Skeletal muscle cell (primary cell): ENCODE measurements around the gene SLC46A3.
A peak's percentile ranks its signal among the peaks of the same experiment; 100 is the strongest.
"Not testable (repeated sequence)": the region's sequence is repeated elsewhere in the genome, so short reads cannot be mapped to it uniquely, and the experiment has no call there.

Experiments
- DNase-seq: peaks from one replicate; pipeline ENCODE4 v3.0.0-alpha.2; 2010; ENCODE audit warnings: low read depth
- H3K4me3 ChIP-seq: 2 replicates; pipeline ENCODE4 v1.5.1; 2011; ENCODE audit warnings: low read depth, mild to moderate bottlenecking, control low read depth, low read length, moderate library complexity

SLC46A3 gene

DNA sequence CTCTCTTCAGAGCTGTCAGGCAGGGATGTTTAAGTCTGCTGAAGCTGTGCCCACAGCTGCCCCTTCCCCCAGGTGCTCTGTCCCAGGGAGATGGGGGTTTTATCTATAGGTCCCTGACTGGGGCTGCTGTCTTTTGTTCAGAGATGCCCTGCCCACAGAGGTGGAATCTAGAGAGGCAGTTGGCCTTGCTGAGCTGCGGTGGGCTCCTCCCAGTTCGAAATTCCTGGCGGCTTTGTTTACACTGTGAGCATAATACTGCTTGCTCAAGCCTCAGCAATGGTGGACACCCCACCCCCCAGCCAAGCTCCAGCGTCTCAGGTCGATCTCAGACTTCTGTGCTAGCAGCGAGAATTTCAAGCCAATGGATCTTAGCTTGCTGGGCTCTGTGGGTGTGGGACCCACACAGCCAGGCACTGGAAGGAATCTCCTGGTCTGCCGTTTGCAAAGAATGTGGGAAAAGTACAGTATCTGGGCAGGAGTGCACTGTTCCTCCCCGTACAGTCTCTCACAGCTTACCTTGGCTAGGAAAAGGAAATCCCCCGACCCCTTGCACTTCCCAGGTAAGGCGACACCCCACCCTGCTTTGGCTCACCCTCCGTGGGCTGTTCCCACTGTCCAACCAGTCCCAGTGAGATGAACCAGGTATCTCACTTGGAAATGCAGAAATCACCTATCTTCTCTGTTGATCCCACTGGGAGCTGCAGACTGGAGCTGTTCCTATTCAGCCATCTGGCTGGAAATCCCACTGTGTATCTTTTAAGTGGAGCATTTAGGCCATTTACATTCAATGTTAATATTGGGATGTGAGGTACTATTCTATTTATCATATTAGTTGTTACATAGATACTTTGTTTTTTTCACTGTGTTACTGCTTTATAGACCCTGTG, 24.9 kb downstream of the SLC46A3 start:
- H3K4me3 ChIP-seq, DNase-seq: not testable (repeated sequence)

DNA sequence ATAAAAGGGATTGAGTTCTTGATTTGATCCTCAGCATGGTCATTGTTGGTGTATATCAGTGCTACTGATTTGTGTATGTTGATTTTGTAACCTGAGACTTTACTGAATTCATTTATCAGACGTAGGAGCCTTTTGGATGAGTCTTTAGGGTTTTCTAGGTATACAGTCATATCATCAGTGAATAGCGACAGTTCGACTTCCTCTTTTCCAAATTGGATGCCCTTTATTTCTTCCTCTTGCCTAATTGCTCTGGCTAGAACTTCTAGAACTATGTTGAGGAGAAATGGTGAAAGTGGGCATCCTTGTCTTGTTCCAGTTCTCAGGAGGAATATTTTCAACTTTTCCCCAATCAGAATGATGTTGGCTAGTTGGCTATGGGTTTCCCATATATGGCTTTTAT, 32.9 kb downstream of the SLC46A3 start:
- DNase-seq, result no peak
- H3K4me3 ChIP-seq, result no peak overlapping the region

DNA sequence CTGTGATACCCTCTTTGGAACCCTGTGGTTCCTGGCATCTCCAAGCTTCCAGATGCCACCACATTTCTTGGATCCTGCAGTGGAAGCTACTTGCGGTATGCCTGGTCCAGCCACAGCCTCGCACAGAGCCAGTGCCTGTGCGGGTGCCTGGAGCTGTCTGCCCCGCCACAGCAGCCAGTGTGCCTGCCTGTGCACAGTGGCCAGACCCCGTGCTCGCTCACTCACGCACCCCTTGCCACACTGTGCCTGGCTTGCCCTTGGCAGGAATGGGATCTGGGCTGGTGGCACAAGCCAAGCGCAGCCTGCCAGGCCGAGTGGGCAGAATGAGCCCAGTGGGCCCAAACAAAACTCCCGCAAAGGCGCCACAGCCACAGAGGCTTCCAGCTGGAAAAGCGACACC, 33.7 kb downstream of the SLC46A3 start:
- no peak for DNase-seq
- H3K4me3 ChIP-seq, result no peak overlapping the region

DNA sequence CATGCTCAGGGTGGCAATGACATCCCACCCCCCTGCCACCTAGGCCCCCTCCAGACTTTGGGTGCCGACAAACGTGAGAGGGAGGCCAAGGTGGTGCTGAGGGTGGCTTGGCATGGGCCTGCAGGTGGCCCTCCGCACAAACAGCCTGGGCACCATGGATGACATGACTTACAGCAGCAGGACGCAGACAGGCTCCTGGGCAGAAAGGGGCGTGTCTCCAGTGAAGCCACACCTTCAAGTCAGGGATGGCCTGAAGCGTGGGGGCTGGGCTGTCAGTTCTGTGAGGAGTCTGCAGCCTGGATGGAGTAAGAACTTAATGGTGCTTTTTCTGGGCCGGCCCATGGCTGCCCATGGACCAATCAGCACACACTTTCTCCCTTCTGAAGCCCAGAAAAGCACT, 34.5 kb downstream of the SLC46A3 start:
- H3K4me3 ChIP-seq, result no peak overlapping the region
- DNase-seq, result no peak

DNA sequence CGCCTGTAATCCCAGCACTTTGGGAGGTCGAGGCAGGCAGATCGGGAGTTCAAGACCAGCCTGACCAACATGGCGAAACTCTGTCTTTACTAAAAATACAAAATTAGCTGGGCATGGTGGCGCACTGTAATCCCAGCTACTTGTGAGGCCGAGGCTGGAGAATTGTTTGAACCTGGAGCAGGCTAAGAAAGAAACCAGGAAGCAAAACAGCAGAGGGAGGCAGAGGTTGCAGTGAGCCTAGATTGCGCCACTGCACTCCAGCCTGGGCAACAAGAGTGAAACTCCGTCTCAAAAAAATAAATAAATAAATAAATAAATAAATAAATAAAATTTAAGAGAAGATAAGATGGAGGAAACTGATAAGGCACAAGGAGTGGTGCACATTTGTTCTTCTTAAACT, 35.6 kb downstream of the SLC46A3 start:
- H3K4me3 ChIP-seq, DNase-seq: not testable (repeated sequence)

DNA sequence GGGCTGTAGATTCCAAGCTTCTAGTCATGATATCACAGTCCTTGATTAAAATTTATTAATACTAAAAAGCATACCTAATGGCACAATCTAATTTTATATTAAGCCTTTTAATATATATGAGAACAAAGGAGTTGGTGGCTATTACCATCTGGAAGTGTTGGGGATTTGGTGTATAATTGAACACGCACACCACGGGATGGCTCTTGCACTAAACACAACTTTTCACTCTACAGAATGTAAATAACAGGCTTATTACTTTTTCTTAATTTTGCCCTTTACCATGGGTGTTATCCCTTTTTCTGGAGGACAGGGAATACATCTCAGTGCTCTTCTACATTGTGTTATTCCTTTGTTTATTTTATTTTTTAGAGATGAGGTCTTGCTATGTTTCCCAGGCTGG, 38.2 kb downstream of the SLC46A3 start:
- H3K4me3 ChIP-seq, result no peak overlapping the region
- DNase-seq, result no peak

DNA sequence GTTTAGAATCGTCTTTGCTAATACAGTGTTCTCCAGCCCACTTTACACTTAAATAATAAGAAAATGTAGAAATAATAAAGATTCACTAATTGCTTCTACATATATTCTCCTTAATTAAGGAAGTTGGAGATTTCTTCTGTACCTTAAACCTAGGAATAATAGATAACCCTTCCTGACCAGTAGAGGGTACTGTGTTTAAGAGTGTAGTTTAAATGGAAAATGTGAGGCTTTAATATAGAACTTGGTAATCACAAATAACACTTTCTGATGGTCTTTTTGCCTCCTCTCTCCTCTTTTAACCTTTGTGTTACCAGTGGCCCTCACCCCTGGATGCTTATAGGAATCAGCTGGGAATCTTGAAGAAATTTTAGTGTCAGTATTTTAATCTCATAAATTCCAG, 39.1 kb downstream of the SLC46A3 start:
- no peak for DNase-seq
- no peak overlapping the region for H3K4me3 ChIP-seq

DNA sequence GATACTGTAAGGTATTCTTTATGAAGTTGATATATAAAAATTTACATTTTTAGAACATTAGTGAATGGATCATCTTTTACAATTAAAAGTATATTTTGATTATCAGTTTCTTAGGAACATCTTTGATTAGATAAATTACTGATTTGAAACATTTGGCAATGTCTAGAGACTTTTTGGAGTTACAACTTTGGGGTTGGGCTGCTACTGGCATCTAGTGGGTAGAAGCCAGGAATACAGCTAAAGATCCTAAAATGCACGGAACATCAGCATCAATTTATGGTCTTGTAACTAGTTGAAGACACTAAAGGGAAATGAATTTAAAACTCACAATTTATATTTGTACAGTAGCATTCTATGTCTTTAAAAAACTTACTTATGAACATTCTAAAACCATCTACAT, 40.0 kb downstream of the SLC46A3 start:
- H3K4me3 ChIP-seq, result no peak overlapping the region
- DNase-seq, result no peak

DNA sequence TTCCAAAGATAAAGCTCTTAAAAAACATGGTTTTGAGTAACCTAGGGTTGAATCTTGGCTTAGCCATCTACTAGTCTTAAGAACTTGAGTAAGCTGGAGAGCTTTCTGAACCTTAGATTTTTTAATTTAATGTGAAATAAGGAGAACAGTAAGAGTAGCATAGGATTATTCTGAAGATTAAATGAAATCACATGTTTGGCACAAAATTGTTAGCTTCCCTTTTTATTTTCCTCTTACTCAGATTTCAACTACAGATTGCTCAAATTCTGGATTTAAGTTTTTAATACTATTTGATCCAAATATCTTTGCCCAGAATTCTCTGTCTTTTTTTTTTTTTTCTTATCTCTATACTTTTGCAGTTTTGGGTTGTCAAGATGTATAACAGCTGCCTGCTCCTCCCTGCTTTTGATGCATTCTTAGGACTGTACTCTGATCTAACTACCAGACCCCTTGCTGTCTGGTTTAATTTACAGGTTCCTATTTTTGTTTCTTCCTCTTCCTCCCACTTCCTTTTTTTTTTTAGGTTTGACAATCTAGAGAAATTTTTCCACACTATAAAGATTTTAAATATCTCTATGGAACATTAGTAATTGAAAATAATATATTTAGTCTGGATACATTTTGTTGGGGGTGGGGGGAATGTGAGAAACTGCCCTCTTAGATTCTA, 47.5 kb downstream of the SLC46A3 start:
- no peak for DNase-seq
- no peak overlapping the region for H3K4me3 ChIP-seq

DNA sequence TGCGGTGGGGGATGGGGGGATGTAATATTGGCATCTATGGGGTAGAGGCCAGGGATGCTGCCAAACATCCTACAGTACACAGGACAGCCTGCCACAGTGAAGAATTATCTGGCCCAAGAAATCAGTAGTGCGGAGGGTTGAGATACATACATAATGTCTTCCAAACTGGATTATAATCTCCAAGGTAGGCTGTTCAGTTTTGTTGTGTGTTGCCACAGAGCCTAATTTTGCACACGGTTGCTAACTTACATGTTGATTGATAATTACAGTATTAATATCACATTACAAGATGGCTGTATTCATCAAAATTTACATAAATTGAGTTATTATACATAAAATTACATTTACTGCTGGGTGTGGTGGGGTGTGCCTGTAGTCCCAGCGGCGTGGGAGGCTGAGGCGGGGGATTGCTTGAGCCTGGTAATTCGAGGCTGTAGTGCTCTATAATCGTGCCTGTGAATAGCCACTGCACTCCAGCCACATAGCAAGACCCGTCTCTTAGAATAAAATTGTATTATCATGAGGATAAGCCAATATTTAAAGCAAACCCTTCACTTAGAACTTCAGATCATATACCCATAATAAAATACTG, 51.8 kb downstream of the SLC46A3 start:
- DNase-seq, result no peak
- no peak overlapping the region for H3K4me3 ChIP-seq

DNA sequence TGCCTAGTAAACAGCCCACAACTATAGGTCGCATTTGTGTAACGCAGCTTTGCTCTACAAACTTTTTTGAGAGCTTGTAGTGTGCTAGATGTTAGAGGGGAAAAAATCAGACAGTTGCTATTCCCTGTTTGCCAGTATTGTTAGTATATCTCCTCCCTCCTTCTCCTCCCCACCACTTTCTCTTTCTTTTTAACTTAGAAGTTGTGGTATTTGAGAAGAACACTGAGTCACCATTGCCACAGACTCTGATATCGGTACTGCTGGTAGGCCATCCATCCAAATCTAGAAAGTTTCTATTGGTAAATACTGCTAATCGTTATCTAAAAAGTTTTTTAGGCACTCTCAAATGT, 59.2 kb downstream of the SLC46A3 start:
- no peak for DNase-seq

DNA sequence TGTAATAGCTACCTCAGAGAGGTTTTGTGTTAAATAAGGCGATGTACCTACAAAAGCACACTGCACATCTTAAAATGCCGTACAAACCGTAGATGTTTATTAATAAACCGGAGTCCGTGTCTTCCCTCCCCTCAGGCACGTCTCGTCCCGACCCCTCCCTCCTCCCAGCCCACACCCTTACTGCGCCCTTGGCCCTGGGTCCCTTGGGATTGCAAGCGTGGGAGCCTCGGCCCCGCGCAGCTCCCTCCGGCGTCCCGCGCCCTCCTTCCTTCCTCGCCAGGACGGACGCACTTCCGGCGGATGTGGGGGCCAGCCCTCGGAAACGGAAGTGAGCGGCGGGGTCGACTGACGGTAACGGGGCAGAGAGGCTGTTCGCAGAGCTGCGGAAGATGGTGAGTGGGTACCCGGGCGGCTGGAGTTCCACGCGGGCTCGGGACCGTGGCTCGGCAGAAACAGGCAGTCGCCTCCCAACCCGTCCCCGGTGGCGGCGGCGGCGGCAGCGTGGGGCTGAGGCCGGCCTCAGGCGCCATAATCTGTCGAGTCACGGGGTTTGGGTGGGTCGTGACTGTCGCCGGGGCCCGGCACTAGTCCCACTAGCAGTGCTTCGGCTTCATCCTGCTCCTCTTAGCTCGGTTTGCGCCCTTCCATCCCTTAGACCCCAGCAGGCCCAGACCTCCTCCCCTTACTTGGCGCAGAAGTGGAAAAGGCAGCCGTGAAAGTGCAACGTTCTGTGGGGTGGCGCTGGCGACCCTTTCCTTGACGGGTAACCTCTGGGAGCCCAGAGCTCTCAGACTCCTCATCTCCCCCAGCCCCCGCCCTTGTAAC, 59.8 kb downstream of the SLC46A3 start, which contains the start of gene POMP:
Gene POMP, plus strand, starts transcription at position 335 of the 825 bp plus-strand sequence. Its CDS starts 55 bp downstream, at position 390.
- H3K4me3 ChIP-seq, result peak within 1 kb of the TSS; percentile 98
- peak; percentile 92 for DNase-seq

More for the DNA sequence above, 59.2 kb downstream of the SLC46A3 start:
- H3K4me3 ChIP-seq, result peak overlapping the region; percentile 98

DNA sequence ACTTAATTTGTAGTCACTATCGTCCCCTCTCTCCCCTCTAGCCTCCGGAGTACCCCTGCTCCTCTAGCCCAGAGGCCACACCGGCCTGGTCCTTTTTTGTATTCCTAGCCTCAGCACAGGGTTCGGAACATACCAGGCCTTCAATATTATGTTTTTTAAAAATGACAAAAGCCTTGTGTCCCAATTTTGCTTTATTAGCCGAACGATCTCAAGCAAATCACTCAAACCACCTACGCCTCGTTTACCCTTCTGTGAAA, 60.3 kb downstream of the SLC46A3 start:
- H3K4me3 ChIP-seq, result peak overlapping the region; percentile 98
- DNase-seq, result no peak

DNA sequence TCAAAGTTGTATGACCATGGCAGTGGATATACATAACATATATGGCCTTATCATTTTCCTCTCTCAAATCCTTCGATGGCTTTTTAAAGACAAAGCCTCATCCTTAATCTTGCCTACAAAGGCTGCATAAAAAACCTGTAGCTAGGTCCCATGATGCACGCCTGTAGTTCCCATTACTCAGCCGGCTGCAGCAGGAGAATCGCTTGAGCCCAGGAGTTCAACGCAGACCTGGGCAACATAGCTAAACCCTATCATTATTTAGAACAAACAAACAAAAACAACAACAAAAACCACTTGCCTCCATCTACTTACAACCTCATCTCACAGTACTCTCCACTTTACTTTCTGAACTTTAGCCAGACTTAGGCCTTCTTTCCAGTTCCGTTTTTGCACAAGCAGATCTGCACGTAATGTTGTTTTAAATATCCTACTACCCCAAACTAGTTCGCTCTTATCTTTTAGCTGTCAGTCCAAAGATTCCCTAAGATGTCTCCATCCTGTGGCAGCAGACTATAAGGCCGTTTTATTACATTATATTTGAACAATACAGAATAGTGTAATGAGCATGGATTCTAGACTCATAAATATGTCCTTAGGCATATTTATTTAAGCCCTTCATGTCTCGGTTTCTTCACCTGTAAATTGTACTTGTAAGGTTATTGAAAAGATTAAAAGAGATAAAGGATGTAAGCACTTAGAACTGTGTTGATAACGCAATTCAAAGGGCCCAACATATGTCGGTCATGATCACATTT, 60.8 kb downstream of the SLC46A3 start:
- DNase-seq, result no peak
- H3K4me3 ChIP-seq, result peak overlapping the region; percentile 98

DNA sequence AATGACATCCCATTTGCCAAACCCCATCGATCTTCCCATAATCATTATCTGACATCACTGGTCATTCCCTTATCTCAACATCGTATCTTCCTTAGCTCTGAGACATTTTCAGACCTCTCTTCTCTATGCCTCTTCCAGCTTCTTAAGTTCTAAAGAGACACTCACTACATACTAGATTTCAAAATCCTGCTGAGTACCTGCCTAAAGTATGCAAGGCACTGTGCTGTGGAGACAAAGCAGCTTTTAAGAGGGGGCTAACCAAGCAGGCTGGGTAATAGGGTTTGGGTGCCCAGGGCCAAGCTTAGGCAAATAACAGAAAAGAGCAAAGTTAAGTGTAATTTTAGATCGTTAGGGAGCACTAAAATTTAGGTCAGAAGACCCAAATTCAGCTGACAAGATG, 63.2 kb downstream of the SLC46A3 start:
- DNase-seq, result no peak
- H3K4me3 ChIP-seq, result no peak overlapping the region

DNA sequence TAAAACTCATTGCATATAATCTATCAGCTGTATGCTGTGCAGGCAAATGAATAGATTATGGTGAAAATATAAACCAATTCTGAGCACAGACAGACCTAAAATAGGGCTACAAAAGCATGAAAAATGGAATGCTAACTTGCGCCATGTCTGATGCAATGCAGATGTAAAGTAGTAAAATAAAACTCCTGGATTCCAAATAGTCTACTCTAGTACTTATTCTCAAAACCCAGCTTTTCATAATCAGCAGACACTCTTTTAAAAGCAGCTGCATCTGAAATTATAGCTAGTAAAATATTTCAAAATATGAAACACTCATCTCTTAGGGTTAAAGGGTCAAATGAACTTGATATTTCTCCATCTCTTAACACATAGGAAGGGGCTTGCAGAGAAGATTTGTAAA, 64.5 kb downstream of the SLC46A3 start:
- H3K4me3 ChIP-seq, result no peak overlapping the region
- DNase-seq, result no peak

DNA sequence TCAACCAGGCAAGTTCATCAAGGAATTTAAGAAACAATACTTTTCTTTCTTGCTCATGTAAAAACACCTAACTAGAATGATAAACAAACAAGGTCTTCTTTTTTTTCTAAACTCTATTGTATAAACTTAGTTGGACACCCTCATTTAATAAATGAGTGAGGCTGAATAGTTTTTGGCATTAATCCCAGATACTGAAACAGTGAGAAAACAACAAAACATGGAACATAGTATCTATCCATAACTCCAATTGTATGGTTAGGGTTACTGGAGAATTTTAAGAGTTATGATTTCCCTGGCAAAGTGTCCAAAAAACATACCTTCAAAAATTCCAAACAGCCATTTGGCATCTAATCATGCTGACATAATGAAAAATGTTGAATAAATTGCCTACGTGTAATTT, 65.7 kb downstream of the SLC46A3 start:
- H3K4me3 ChIP-seq, result no peak overlapping the region
- DNase-seq, result no peak

DNA sequence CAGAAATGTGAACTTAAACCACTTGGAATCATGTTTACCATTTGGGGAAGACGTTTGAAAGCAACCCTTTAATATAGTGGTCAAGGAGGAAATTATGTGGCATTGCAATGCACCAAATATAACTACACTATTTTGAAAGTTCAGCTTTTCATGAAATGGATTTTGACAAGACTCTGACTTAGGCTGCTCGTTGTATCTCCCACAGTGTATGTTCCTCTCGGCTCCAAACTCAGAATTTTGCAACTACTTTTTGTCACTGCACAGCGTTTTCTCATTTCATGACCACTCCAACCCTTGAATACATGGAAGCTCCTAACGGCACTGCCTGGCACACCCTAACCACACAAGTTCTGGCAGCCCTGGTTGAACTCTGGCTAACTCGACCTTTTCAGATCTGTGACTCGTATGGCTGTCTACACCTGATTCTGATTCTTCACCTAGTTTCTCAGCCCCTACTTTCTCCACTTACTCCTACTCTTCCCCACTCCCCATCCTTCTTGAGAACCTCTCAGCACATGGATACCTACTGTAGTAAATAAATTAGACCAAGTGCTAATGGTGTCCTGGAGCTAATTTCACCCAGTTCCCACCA, 66.9 kb downstream of the SLC46A3 start:
- no peak for DNase-seq
- no peak overlapping the region for H3K4me3 ChIP-seq

DNA sequence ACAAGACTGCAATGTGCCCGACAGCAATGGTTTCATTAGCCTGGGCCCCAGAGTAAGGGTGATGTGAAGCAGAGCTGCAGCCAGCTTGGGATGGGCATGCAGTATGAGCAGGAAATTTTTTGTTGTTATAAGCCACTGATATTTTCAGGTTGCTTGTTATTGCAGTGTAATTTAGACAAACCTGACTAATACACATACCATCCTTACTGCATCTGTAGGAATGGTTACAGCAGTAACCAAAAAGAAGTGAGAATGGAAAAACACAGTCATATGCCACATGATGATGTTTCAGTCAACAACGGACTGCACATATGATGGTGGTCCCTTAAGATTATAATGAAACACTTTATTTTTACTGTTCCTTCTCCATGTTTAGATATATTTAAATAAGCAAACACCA, 68.5 kb downstream of the SLC46A3 start:
- no peak overlapping the region for H3K4me3 ChIP-seq

More for the DNA sequence above, 68.5 kb downstream of the SLC46A3 start:
- DNase-seq, result no peak
